Glomerular visceral epithelial cell (primary cell): ENCODE measurements around the gene AVPR2.
A peak's percentile ranks its signal among the peaks of the same experiment; 100 is the strongest.

ENCODE experiments used
- DNase-seq: peaks from one replicate; pipeline ENCODE4 v3.0.0-alpha.2; 2016; ENCODE audit errors: extremely low spot score

Gene AVPR2

GRCh38 chrX:153913701-153914100, 9.2 kb downstream of the AVPR2 start:
- no peak for DNase-seq

- no peak for DNase-seq
Observed at GRCh38 chrX:153917869-153918268, 13.4 kb downstream of the AVPR2 start.

GRCh38 chrX:153919281-153919680, 14.8 kb downstream of the AVPR2 start:
- DNase-seq: no peak

GRCh38 chrX:153920546-153920945, 16.1 kb downstream of the AVPR2 start:
- DNase-seq: no peak

- DNase-seq: no peak
Observed at GRCh38 chrX:153921070-153921469, 16.6 kb downstream of the AVPR2 start.

- no peak for DNase-seq
Observed at GRCh38 chrX:153921511-153922446, 17.3 kb downstream of the AVPR2 start.

- peak; percentile 53 for DNase-seq
Observed at GRCh38 chrX:153922932-153923857, 18.7 kb downstream of the AVPR2 start.

- DNase-seq: no peak
Observed at GRCh38 chrX:153924149-153924861, 19.8 kb downstream of the AVPR2 start.

- DNase-seq: no peak
Observed at GRCh38 chrX:153925387-153925738, 20.9 kb downstream of the AVPR2 start.

- DNase-seq: no peak
Observed at GRCh38 chrX:153925739-153926551, 21.5 kb downstream of the AVPR2 start, which contains the start of gene ARHGAP4. TSS of gene ARHGAP4 (minus strand) at chrX:153926264. CDS start at chrX:153926202, 62 bp downstream.

- DNase-seq: no peak
Observed at GRCh38 chrX:153926552-153926857, 22.0 kb downstream of the AVPR2 start.

GRCh38 chrX:153926858-153927671, 22.6 kb downstream of the AVPR2 start:
- DNase-seq: peak; percentile 31

GRCh38 chrX:153927672-153927921, 23.1 kb downstream of the AVPR2 start:
- no peak for DNase-seq

- peak; percentile 97 for DNase-seq
Observed at GRCh38 chrX:153927922-153928760, 23.7 kb downstream of the AVPR2 start.

GRCh38 chrX:153928846-153929245, 24.4 kb downstream of the AVPR2 start:
- DNase-seq: no peak

GRCh38 chrX:153929576-153929975, 25.1 kb downstream of the AVPR2 start:
- DNase-seq: no peak

- no peak for DNase-seq
Observed at GRCh38 chrX:153930011-153930910, 25.8 kb downstream of the AVPR2 start.

GRCh38 chrX:153931151-153931550, 26.7 kb downstream of the AVPR2 start:
- no peak for DNase-seq

GRCh38 chrX:153931748-153932147, 27.3 kb downstream of the AVPR2 start:
- no peak for DNase-seq
